T-helper 2 cell treated with Interferon-gamma antibody and Interleukin-4, amounts not matched to agents 100 ng/mL and 5 ng/mL, for 36 hours (primary cell): ENCODE data around the gene NGFR. TPM values are rescaled to one million over a fixed set of nuclear protein-coding genes. Genes with fewer than 3 reads are reported as not detected.

ENCODE experiments used
- intact Hi-C: fragments of 100-400 bp; cut with micrococcal nuclease; formaldehyde crosslinking; loops from one replicate; pipeline ENCODE4 v1.15.1; 2023
- total RNA-seq: library from RNA; stranded (reverse); gene quantifications from 2 replicates; pipeline ENCODE4 v1.2.3, GENCODE V29; 2022

The NGFR gene
- total RNA-seq, 1 donor from 2014 or later, result 0.11 TPM

DNA sequence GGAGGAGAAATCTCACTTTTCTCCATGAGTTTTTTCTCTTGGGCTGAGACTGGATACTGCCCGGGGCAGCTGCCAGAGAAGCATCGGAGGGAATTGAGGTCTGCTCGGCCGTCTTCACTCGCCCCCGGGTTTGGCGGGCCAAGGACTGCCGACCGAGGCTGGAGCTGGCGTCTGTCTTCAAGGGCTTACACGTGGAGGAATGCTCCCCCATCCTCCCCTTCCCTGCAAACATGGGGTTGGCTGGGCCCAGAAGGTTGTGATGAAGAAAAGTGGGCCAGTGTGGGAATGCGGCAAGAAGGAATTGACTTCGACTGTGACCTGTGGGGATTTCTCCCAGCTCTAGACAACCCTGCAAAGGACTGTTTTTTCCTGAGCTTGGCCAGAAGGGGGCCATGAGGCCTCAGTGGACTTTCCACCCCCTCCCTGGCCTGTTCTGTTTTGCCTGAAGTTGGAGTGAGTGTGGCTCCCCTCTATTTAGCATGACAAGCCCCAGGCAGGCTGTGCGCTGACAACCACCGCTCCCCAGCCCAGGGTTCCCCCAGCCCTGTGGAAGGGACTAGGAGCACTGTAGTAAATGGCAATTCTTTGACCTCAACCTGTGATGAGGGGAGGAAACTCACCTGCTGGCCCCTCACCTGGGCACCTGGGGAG is 19.1 kb downstream of the NGFR start:
- intact Hi-C loops, result no loop called here

- intact Hi-C loops, result no loop called here
Observed at GRCh38 chr17:49515196-49515770, 20.2 kb downstream of the NGFR start.

- intact Hi-C loops, result no loop called here
Observed at GRCh38 chr17:49516180-49516579, 21.1 kb downstream of the NGFR start.

GRCh38 chr17:49518346-49519078 is 23.4 kb downstream of the NGFR start:
- intact Hi-C loops, result no loop called here

GRCh38 chr17:49519781-49520180 is 24.7 kb downstream of the NGFR start:
- intact Hi-C loops, result no loop called here

DNA sequence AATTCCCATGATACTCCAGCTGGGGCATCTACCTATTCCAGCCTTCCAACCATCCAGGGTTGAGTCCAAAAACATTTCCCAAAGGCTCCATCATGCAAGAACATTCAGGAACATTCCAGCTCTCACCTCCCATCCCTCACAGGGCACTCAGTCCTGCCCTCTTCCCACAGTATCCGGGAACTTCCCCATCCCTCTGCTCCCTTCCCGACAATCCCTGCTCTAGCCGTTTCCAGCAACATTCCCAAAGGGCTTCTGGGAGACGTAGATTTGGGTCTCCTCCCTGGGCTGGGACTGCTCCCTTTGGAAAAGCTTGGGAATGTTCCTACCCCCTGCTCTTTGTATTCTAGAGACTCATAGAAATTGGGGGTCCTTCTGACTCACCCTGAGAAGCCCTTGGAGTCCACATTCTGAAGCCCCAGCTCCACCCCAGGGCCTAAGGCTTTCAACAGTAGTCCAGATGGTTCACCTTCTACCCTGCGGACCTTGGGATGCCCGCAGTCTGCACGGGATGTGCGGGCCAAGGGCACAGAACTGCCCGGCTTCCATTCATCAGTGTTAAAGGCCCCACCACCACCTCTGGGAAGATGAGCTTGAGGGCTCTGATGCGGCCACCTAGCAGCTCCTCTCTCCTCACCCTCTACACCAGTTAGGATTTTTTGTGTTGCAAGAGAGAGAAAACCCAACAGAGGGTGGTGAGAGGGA is 25.4 kb downstream of the NGFR start:
- intact Hi-C loops, result no loop called here

DNA sequence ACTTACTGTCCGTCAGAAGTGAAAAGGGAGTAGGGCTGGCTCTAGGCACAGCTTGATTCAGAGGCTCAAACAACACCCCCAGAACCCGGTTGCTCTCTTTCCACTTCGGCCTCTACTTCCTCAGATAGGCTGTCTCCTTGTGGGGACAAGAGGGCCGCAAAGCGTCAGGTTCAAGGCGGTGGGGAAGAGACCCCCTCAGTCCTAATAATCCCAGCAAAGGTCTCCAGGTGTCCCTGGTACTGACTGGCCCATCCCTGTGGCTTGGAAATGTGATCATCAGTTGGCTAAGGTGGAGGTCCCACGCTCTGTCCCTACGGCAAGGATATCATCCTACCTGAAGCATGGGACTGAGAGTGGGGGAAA is 26.0 kb downstream of the NGFR start:
- intact Hi-C loops, result no loop called here

DNA sequence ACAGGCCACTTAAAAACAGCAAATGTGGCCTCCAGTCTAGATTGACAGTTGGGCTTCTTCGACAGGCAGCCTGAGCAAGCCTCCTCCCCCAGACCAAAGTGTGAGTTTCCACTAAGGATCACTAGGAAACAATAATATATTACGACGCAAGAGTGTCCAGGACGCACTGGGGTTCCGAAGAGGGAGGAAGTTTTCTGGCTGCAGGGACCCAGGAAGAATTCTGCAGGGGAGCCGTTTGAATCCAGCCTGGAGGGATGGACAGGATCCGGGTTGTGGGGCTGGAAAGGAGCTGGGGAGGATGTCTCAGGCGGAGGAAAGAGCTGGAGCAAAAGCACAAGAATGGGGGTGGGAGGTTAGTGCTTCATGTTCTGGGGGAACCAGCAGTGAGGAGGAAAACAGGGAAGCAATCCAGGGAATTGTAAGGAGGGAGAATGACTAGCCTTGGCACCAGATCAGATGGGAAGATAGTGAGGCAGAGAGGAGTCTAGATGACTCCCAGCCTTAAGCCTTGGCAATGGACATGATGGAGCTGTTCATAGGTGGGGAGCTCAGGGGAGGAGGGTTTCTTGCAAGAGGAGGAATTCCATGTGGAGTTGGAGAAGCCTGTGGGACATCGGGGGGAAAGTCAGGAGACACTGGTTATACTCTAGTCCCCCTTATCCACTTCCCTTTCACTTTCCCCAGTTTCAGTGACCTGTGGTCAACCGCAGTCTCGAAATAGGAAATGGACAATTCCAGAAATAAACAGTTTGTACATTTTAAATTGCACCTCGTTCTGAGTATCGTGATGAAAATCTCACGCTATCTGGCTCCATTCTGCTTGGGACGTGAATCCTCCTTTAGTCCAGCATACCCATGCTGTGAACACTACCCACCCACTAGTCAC is 26.6 kb downstream of the NGFR start:
- intact Hi-C loops, result no loop called here

DNA sequence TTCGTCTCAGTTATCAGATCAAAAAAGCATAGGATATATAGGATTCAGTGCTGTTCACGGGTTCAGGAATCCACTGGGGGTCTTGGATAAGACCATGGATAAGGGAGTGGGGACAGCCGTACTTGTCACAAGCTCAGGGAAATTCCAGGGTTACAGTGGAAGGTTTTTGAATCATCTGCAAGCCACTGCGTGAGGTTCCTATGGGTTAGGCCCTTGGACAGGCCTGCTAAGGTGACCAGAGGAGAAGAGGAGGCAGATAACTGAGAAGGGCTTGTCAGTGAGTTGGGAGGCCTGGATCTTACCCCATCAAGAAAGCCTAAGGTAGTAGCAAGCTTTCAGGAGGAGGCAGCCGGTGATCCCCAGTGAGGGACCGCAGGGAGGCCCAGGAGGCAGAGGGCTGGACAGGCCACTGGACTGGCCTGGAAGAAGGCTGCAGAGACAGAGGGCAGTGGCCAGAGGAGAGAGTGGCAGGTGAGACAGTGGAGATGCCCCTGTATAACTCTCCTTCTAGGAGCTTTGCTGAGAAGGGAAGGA is 27.3 kb downstream of the NGFR start:
- intact Hi-C loops, result no loop called here

- intact Hi-C loops, result no loop called here
Observed at GRCh38 chr17:49523196-49523595, 28.1 kb downstream of the NGFR start.

- intact Hi-C loops, result no loop called here
Observed at GRCh38 chr17:49523706-49524472, 28.8 kb downstream of the NGFR start.

DNA sequence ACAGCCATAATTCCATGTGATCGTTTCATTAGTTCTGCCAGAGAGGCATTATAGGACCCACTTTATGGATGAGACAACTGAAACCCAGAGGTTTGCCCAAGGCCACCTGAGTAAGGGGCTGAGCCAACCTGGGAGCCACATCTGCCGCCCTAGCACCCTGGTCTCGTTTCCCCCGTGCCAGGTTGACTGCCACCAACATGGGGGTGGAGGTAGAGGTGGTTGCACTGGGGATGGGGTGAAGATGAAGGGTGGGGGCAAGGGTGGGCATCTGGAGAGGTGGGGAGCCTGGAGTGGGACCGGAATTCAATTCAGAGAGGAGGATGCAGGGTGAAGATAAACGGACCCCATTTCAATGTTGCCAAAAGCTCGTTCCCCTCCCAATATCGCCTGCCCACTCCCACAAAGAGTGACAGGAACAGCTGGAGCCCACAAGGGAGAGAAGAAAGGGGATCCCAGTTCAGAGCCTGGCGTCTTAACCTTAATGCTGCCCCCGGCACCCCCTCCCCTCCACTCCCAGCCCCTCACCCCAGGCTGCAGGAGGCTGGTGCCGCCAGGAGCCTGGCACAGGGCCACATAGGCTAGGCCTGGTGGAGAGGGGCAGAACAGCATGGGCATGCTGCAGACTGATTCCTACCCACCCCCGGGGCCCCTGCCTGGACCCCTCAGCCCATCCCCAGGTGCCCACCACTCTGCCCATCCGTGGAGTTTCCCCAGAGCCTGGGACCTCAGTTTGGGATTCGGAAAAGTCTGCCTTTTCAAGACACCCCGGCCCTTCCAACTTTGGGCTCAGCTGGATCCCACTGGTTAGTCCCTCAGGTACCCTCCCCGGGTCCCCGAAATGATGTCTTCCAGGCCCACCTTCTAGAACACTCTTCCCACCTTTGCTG is 29.6 kb downstream of the NGFR start:
- intact Hi-C loops, result no loop called here

- intact Hi-C loops, result no loop called here
Observed at GRCh38 chr17:49525831-49526741, 31.0 kb downstream of the NGFR start.

GRCh38 chr17:49527927-49528651 is 33.0 kb downstream of the NGFR start:
- intact Hi-C loops, result no loop called here

DNA sequence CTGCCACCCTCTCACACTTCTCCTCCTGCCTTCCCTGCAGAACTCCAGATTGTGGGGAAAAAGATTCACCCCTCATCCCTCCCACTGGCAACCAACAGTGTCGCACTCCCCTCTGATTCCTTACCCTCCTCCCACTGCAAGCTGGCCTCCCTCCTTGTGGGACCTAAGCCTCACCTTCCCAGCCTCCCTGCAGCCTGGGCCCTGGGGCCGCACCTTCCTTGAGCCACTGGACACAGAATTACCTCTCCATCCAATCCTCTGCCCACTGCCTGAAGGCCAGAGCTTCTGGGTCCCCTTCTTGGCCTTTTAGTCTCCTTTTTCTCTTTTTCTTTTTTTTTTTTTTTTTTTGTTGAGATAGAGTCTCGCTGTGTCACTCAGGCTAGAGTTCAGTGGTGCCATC is 33.9 kb downstream of the NGFR start:
- intact Hi-C loops, result no loop called here

- intact Hi-C loops, result no loop called here
Observed at GRCh38 chr17:49530118-49530517, 35.0 kb downstream of the NGFR start.

DNA sequence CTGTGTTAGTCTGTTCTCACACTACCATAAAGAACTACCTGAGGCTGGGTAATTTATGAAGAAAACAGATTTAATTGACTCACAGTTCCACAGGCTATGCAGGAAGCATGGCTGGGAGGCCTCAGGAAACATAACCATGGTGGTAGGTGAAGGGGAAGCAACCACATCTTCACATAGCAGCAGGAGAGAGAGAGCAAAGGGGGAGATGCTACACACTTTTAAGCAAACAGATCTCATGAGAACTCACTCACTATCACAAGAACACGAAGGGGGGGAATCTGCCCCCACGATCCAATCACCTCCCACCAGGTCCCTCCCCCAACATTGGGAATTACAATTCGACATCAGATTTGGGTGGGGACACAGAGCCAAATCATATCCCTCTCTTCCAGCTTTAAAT is 48.8 kb downstream of the NGFR start:
- intact Hi-C loops, result no loop called here
